DOHH2 (cell line): ENCODE measurements around the gene ACSF2.
"Not testable (repeated sequence)": the region's sequence is repeated elsewhere in the genome, so short reads cannot be mapped to it uniquely, and the experiment has no call there.

Source experiments
- EZH2phosphoT487 ChIP-seq: fragments of 200-600 bp; sonication (generic); IDR thresholded peaks from 2 replicates; pipeline ENCODE4 v1.6.1; 2017; ENCODE audit warnings: borderline replicate concordance, mild to moderate bottlenecking, antibody characterized with exemption, low read length, moderate library complexity, mixed read lengths
- TF ChIP-seq, protein P1 (sequence below): fragments of 200-600 bp; sonication (generic); IDR thresholded peaks from one replicate; pipeline ENCODE4 v1.5.1; 2014; ENCODE audit warnings: antibody characterized with exemption, mild to moderate bottlenecking, low read depth, low read length; ENCODE audit not compliant: poor library complexity, severe bottlenecking

DNA sequence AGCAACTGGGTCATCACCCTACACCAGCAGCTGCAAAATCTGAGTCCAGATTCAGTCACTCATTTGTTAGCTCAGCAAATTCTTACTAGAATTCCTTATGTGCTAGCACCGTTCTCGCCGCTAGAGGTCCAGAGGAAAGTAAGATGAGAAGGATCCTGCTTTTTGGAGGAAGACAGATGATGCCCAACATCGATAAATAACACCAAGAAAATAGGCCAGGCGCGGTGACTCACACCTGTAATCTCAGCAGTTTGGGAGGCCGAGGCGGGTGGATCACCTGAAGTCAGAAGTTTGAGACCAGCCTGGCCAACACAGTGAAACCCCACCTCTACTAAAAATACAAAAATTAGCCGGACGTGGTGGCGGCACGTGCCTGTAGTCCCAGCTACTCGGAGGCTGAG lies 46.7 kb downstream of the ACSF2 start:
- TF ChIP-seq, protein P1, sequence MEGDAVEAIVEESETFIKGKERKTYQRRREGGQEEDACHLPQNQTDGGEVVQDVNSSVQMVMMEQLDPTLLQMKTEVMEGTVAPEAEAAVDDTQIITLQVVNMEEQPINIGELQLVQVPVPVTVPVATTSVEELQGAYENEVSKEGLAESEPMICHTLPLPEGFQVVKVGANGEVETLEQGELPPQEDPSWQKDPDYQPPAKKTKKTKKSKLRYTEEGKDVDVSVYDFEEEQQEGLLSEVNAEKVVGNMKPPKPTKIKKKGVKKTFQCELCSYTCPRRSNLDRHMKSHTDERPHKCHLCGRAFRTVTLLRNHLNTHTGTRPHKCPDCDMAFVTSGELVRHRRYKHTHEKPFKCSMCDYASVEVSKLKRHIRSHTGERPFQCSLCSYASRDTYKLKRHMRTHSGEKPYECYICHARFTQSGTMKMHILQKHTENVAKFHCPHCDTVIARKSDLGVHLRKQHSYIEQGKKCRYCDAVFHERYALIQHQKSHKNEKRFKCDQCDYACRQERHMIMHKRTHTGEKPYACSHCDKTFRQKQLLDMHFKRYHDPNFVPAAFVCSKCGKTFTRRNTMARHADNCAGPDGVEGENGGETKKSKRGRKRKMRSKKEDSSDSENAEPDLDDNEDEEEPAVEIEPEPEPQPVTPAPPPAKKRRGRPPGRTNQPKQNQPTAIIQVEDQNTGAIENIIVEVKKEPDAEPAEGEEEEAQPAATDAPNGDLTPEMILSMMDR, result not testable (repeated sequence)
- TF ChIP-seq EZH2phosphoT487, result not testable (repeated sequence)
